Measurements from ENCODE around the gene WDFY3. TPM values are rescaled to one million over a fixed set of nuclear protein-coding genes. Genes with fewer than 3 reads are reported as not detected.

Gene WDFY3
- total RNA-seq, 2 experiments from 2014 or later, result 0.09 to 0.38 TPM

- Mint-ChIP-seq H3K27me3 (no peaks in the 10 kb centered on the region), H3K36me3 (ENCODE audit: low read depth) (no peaks in the 10 kb centered on the region), H3K9me3 (no peaks in the 10 kb centered on the region), H3K4me1 (ENCODE audit: low read depth) (no peaks in the 10 kb centered on the region), H3K4me3 (no peak overlapping the region), H3K27ac (no peak overlapping the region)
- intact Hi-C loops (cut with micrococcal nuclease), result no loop called here
- ATAC-seq (no peak), DNase-seq (no peak)
- CTCF ChIA-PET, result interaction anchor here (0.6 kb wide), 1 partner anchor 1449 kb away, joined by 3 read pairs; no protein-coding TSS in a partner anchor
- no peak for TF ChIP-seq CTCF (IDR thresholded peaks at IDR 0.05)
- POLR2A ChIA-PET, result no interaction called here
Measured at GRCh38 chr4:84895283-84895682, 71.2 kb downstream of the WDFY3 start.

GRCh38 chr4:84894621-84895020 is 71.9 kb downstream of the WDFY3 start:
- Mint-ChIP-seq H3K27me3 (no peaks in the 10 kb centered on the region), H3K4me1 (ENCODE audit: low read depth) (no peaks in the 10 kb centered on the region), H3K27ac (no peak overlapping the region), H3K9me3 (no peaks in the 10 kb centered on the region), H3K36me3 (ENCODE audit: low read depth) (no peaks in the 10 kb centered on the region), H3K4me3 (no peak overlapping the region)
- DNase-seq, result no peak
- POLR2A ChIA-PET, result no interaction called here
- no peak for ATAC-seq
- intact Hi-C loops (cut with micrococcal nuclease), result no loop called here
- no peak for TF ChIP-seq CTCF (IDR thresholded peaks at IDR 0.05)
- CTCF ChIA-PET, result no interaction called here

- Mint-ChIP-seq H3K9me3 (no peaks in the 10 kb centered on the region), H3K4me3 (no peak overlapping the region), H3K27ac (no peak overlapping the region), H3K27me3 (no peaks in the 10 kb centered on the region), H3K4me1 (ENCODE audit: low read depth) (no peaks in the 10 kb centered on the region), H3K36me3 (ENCODE audit: low read depth) (no peaks in the 10 kb centered on the region)
- intact Hi-C loops (cut with micrococcal nuclease), result no loop called here
- no peak for ATAC-seq
- DNase-seq, result no peak
- TF ChIP-seq CTCF (IDR thresholded peaks at IDR 0.05), result no peak
- CTCF ChIA-PET, result no interaction called here
- POLR2A ChIA-PET, result no interaction called here
Measured at GRCh38 chr4:84892950-84893349, 73.5 kb downstream of the WDFY3 start.

- Mint-ChIP-seq H3K4me1 (ENCODE audit: low read depth) (no peaks in the 10 kb centered on the region), H3K4me3 (no peak overlapping the region), H3K9me3 (no peaks in the 10 kb centered on the region), H3K27me3 (no peaks in the 10 kb centered on the region), H3K36me3 (ENCODE audit: low read depth) (no peaks in the 10 kb centered on the region), H3K27ac (no peak overlapping the region)
- CTCF ChIA-PET, result interaction anchor here (0.7 kb wide), 1 partner anchor 97 kb away, joined by 3 read pairs; no protein-coding TSS in a partner anchor
- no peak for DNase-seq
- no peak for TF ChIP-seq CTCF (IDR thresholded peaks at IDR 0.05)
- POLR2A ChIA-PET, result no interaction called here
- intact Hi-C loops (cut with micrococcal nuclease), result no loop called here
- ATAC-seq, result no peak
Measured at GRCh38 chr4:84887824-84888223, 78.7 kb downstream of the WDFY3 start.

- no peaks in the 10 kb centered on the region for H3K9me3 Mint-ChIP-seq
- H3K27ac Mint-ChIP-seq, result no peak overlapping the region
- DNase-seq (no peak), ATAC-seq (no peak)
- CTCF ChIA-PET, result no interaction called here
- intact Hi-C loops (cut with micrococcal nuclease), result no loop called here
- H3K27me3 Mint-ChIP-seq, result no peaks in the 10 kb centered on the region
- POLR2A ChIA-PET, result no interaction called here
- no peaks in the 10 kb centered on the region for H3K4me1 Mint-ChIP-seq (ENCODE audit: low read depth)
- no peak for TF ChIP-seq CTCF (IDR thresholded peaks at IDR 0.05)
- H3K36me3 Mint-ChIP-seq (ENCODE audit: low read depth), result no peaks in the 10 kb centered on the region
- no peak overlapping the region for H3K4me3 Mint-ChIP-seq
Measured at GRCh38 chr4:84879651-84880200, 86.8 kb downstream of the WDFY3 start.
